GM21381 (cell line): ENCODE data around the gene RNF34.

ENCODE experiments used
- ATAC-seq: cut with Tn5 transposase; IDR thresholded peaks from one replicate; pipeline ENCODE4 v1.9.1; 2021; ENCODE audit warnings: mild to moderate bottlenecking, moderate library complexity; ENCODE audit not compliant: unreplicated experiment

The RNF34 gene

GRCh38 chr12:121465921-121466793 is 66.2 kb downstream of the RNF34 start:
- peak; percentile 7 for ATAC-seq

- ATAC-seq = peak; percentile 85
Observed at GRCh38 chr12:121466794-121467637, 67.1 kb downstream of the RNF34 start.

DNA sequence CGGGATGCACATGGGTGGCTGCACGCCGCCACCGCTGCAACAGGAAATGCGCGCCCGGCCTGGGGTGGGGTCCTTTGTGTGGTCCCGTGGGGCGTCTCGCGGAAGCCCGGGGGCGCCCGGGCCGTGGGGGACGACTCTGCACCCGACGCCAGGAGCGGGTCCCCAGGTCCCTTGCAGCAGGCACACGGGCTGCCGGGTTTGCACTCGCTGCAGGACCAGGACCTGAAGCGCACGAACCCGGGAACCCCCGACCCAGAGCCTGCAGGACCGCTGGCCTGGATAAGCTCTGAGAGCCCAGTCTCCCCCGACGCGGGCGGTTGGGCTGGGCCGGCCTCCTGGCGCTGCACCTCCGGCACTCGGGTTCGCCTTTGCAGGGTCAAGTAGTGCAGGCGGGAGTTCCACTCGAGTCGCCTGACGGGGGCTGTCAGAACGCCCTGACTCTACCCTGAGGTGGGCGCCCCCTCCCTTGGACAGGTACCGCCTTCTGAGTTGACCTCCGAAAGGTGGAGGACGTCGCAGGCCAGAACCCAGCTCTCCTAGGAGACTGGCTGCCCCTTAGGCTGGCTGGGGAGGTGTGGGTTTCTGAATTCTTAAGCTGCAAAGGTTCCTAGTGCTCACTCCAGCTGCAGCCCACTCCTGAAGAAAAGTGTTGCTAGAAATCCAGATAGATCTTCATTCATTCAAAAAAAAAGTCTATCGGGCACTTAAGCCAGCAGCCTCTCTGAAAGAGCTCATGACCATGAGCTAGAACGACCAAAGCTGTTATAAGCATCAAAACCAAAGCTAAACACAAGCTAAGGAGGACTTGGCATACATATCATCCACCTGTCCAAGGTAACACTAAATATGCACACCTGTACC is 68.0 kb downstream of the RNF34 start:
- no peak for ATAC-seq

- ATAC-seq = no peak
Observed at GRCh38 chr12:121468499-121468801, 68.5 kb downstream of the RNF34 start.

DNA sequence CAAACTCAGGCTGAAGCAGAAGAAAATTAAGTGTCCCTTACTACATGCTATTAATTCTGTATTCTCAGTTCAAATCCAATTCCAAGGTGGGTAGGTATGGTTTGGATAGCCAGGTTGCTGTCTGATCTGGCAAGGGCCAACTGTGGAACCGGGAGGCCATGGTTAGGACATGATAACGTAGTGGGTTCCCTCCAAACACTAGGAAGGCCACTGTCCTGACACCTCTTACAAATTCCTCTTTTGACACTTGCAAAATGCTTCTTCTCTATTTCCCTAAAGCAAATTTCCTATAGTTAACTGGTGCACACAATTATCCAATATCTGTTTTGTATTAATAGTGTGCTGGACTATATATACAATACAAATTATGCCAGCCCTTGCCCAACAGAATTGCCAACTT is 70.8 kb downstream of the RNF34 start:
- ATAC-seq = no peak

DNA sequence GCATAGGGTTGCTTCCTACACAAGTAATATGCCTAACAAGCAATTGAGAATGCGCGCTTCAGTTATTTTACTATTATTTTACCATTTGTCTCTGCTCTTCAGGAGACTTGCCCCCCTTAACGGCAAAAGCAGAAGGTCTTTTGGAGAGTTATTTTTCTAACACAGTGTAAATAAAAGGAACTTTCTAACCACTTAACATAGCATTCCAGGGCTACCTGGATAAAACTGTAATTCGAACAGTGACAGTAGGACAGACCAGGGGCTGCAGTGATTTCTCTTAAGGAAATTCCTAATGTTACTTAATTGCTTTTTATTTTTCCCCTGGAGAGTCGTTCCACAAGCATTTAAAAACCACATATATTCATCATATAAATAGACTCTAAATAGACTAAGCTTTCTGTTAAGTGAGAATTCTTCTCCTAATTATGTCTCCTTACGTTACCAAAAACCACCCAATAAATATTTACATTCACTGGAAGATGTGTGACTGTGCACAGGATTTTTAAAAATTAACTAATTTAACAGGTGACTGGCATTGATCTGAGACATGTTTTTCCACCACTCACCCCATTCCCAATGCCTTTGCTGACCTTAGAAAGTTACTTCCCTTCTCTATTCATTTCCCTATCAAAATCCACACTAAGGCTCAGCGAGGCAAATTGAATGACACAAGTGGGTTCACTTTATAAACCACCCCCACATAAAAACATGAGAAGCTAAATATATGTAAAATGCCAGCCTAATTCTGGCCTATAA is 72.4 kb downstream of the RNF34 start:
- ATAC-seq = no peak
